ENCODE results near the gene AKR1B1.

AKR1B1 gene

DNA sequence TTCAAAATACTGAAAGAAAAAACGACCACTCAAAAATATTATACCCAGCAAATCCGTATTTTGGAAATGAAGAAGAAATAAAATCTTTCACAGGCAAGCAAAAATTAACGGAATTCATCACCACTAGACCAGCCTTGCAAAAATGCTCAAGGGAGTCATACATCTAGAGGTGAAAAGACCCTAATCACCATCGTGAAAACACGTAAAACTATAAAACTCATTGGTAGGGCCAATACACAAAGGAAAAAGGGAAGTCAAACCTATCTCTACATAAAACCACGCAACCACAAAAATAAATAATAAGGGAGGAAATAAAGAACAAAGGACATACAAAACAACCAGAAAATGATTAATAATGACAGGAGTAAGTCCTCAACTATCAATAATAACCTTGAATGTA lies 6.6 kb upstream of the AKR1B1 start:
- no peak for TF ChIP-seq EZH2phosphoT487 (IDR thresholded peaks at IDR 0.05; ENCODE audit: borderline replicate concordance)
- TF ChIP-seq CTCF (conservative IDR thresholded peaks at IDR 0.05; ENCODE audit: low read length), result no peak

DNA sequence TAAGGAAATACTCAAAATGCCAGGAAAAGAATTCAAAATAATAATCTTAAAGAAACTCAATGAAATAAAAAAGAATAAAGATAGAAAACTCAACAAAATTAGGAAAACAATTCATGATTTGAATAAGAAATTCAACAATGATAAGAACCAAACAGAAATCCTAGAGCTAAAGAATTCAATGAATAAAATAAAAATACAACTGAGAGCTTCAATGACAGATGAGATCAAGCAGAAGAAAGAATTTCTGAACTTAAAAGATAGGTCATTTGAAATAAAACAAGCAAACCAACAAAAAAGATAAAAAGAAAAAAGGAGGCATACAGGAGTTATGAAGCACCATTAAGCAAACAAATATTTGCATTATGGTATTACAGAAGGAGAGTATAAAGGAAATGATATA lies 5.6 kb upstream of the AKR1B1 start:
- no peak overlapping the region for H2AFZ ChIP-seq (ENCODE audit: low read length)
- H3K4me1 ChIP-seq (ENCODE audit: insufficient read depth, low read length, poor library complexity, severe bottlenecking), result peaks cover 2% of the 10 kb centered on the region
- no peak overlapping the region for H3K4me2 ChIP-seq (ENCODE audit: low read depth, low read length, poor library complexity, severe bottlenecking)
- H3F3A ChIP-seq (ENCODE audit: low read depth), result no peaks in the 10 kb centered on the region
- no peaks in the 10 kb centered on the region for H3K27me3 ChIP-seq (ENCODE audit: insufficient read depth, low read length, poor library complexity, severe bottlenecking)
- no peaks in the 10 kb centered on the region for H3K9me2 ChIP-seq (replicated peaks; ENCODE audit: low read depth, low read length)
- no peak overlapping the region for H3K9ac ChIP-seq (ENCODE audit: low read depth, low read length, poor library complexity, severe bottlenecking)
- no peak overlapping the region for H3K4me3 ChIP-seq (ENCODE audit: low read length, poor library complexity, severe bottlenecking)
- TF ChIP-seq EZH2phosphoT487 (IDR thresholded peaks at IDR 0.05; ENCODE audit: borderline replicate concordance), result no peak
- TF ChIP-seq CTCF (conservative IDR thresholded peaks at IDR 0.05; ENCODE audit: low read length), result no peak
- H3K36me3 ChIP-seq (ENCODE audit: insufficient read depth, low read length), result no peaks in the 10 kb centered on the region
- no peaks in the 10 kb centered on the region for H4K20me1 ChIP-seq (ENCODE audit: insufficient read depth, low read length, poor library complexity, severe bottlenecking)
- no peaks in the 10 kb centered on the region for H3K79me2 ChIP-seq (ENCODE audit: insufficient read depth, low read length)
- H3K9me3 ChIP-seq (ENCODE audit: insufficient read depth, low read depth, low read length), result peaks cover 9% of the 10 kb centered on the region

More for the DNA sequence above, 6.6 kb upstream of the AKR1B1 start:
- H3K9me2 ChIP-seq (replicated peaks; ENCODE audit: low read depth, low read length), result no peaks in the 10 kb centered on the region
- no peaks in the 10 kb centered on the region for H3F3A ChIP-seq (ENCODE audit: low read depth)
- no peaks in the 10 kb centered on the region for H3K4me1 ChIP-seq (ENCODE audit: insufficient read depth, low read length, poor library complexity, severe bottlenecking)
- no peaks in the 10 kb centered on the region for H3K36me3 ChIP-seq (ENCODE audit: insufficient read depth, low read length)
- no peak overlapping the region for H3K4me3 ChIP-seq (ENCODE audit: low read length, poor library complexity, severe bottlenecking)
- H3K9me3 ChIP-seq (ENCODE audit: insufficient read depth, low read depth, low read length), result peaks cover 9% of the 10 kb centered on the region
- H3K4me2 ChIP-seq (ENCODE audit: low read depth, low read length, poor library complexity, severe bottlenecking), result no peak overlapping the region
- no peaks in the 10 kb centered on the region for H4K20me1 ChIP-seq (ENCODE audit: insufficient read depth, low read length, poor library complexity, severe bottlenecking)
- no peak overlapping the region for H2AFZ ChIP-seq (ENCODE audit: low read length)
- no peaks in the 10 kb centered on the region for H3K27me3 ChIP-seq (ENCODE audit: insufficient read depth, low read length, poor library complexity, severe bottlenecking)
- H3K79me2 ChIP-seq (ENCODE audit: insufficient read depth, low read length), result no peaks in the 10 kb centered on the region
- H3K9ac ChIP-seq (ENCODE audit: low read depth, low read length, poor library complexity, severe bottlenecking), result no peak overlapping the region

DNA sequence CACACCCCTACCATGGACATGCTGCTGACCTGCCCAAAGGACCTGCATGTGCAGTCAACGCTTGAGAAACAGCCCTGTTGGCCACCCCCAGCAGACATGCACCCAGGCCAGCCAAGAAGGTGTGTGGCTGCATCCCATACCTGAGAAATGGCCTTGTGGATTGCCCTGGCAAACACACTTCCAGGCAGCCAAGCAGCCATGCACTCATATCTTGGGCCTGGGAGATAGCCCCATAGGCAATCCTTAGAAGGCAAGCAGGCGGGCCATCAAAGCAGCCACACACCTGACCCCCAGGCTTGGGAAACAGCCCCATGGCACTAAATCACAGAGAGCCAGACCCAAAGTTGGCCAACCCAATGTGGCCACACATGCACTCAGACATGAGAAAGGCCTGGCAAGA lies 4.9 kb upstream of the AKR1B1 start:
- H3K9me2 ChIP-seq (replicated peaks; ENCODE audit: low read depth, low read length), result no peaks in the 10 kb centered on the region
- TF ChIP-seq EZH2phosphoT487 (IDR thresholded peaks at IDR 0.05; ENCODE audit: borderline replicate concordance) (no peak), CTCF (conservative IDR thresholded peaks at IDR 0.05; ENCODE audit: low read length) (no peak)

More for the DNA sequence above, 4.9 kb upstream of the AKR1B1 start:
- no peaks in the 10 kb centered on the region for H3K79me2 ChIP-seq (ENCODE audit: insufficient read depth, low read length)
- H2AFZ ChIP-seq (ENCODE audit: low read length), result no peak overlapping the region
- no peak overlapping the region for H3K4me3 ChIP-seq (ENCODE audit: low read length, poor library complexity, severe bottlenecking)
- no peaks in the 10 kb centered on the region for H4K20me1 ChIP-seq (ENCODE audit: insufficient read depth, low read length, poor library complexity, severe bottlenecking)
- H3K4me2 ChIP-seq (ENCODE audit: low read depth, low read length, poor library complexity, severe bottlenecking), result no peak overlapping the region
- H3K4me1 ChIP-seq (ENCODE audit: insufficient read depth, low read length, poor library complexity, severe bottlenecking), result peaks cover 5% of the 10 kb centered on the region
- H3K36me3 ChIP-seq (ENCODE audit: insufficient read depth, low read length), result no peaks in the 10 kb centered on the region
- H3F3A ChIP-seq (ENCODE audit: low read depth), result no peaks in the 10 kb centered on the region
- no peaks in the 10 kb centered on the region for H3K27me3 ChIP-seq (ENCODE audit: insufficient read depth, low read length, poor library complexity, severe bottlenecking)
- H3K9ac ChIP-seq (ENCODE audit: low read depth, low read length, poor library complexity, severe bottlenecking), result no peak overlapping the region
- H3K9me3 ChIP-seq (ENCODE audit: insufficient read depth, low read depth, low read length), result peaks cover 9% of the 10 kb centered on the region

Data from Loucy (cell line).